HL-60 (cell line): ENCODE data around the gene DNAJC30.
"Not testable (repeated sequence)": the region's sequence is repeated elsewhere in the genome, so short reads cannot be mapped to it uniquely, and the experiment has no call there.

Experiments
- DNase-seq, 2 experiments: peaks; one replicate each; pipeline ENCODE4 v3.0.0-alpha.2; 2010 to 2020; ENCODE audit warnings: low read depth in 1 of 2, low spot score in 1 of 2
- H3K27ac ChIP-seq: fragments of 250-450 bp; sonication (Bioruptor Pico); replicated peaks from 2 replicates; pipeline ENCODE4 v1.5.1; 2020; ENCODE audit warnings: mild to moderate bottlenecking, moderate library complexity
- H3K27me3 ChIP-seq: fragments of 250-450 bp; sonication (Bioruptor Pico); 2 replicates; pipeline ENCODE4 v1.5.1; 2021; ENCODE audit warnings: mild to moderate bottlenecking, moderate library complexity; ENCODE audit not compliant: insufficient read depth, poor library complexity, severe bottlenecking
- H3K4me3 ChIP-seq: replicated peaks from 2 replicates; pipeline ENCODE4 v1.5.1; 2011; ENCODE audit warnings: mild to moderate bottlenecking, control low read depth, low read length; ENCODE audit not compliant: insufficient read depth
- GABPA ChIP-seq: IDR thresholded peaks from 2 replicates; pipeline ENCODE4 v1.6.1; 2012; ENCODE audit warnings: low read depth
- POLR2AphosphoS5 ChIP-seq: IDR thresholded peaks from 2 replicates; pipeline ENCODE4 v1.6.1; 2012; ENCODE audit warnings: low read depth
- SPI1 ChIP-seq: IDR thresholded peaks from 2 replicates; pipeline ENCODE4 v1.6.1; 2012; ENCODE audit warnings: low read depth, mild to moderate bottlenecking, borderline replicate concordance
- TF ChIP-seq, protein P1 (sequence below): IDR thresholded peaks from one replicate; pipeline ENCODE4 v1.5.1; 2011; ENCODE audit warnings: low read length, control low read depth, inconsistent platforms; ENCODE audit not compliant: insufficient read depth
- TF ChIP-seq, protein P2 (sequence below): IDR thresholded peaks from 2 replicates; pipeline ENCODE4 v1.6.1; 2012; ENCODE audit warnings: low read depth; ENCODE audit not compliant: insufficient replicate concordance

DNAJC30 gene

DNA sequence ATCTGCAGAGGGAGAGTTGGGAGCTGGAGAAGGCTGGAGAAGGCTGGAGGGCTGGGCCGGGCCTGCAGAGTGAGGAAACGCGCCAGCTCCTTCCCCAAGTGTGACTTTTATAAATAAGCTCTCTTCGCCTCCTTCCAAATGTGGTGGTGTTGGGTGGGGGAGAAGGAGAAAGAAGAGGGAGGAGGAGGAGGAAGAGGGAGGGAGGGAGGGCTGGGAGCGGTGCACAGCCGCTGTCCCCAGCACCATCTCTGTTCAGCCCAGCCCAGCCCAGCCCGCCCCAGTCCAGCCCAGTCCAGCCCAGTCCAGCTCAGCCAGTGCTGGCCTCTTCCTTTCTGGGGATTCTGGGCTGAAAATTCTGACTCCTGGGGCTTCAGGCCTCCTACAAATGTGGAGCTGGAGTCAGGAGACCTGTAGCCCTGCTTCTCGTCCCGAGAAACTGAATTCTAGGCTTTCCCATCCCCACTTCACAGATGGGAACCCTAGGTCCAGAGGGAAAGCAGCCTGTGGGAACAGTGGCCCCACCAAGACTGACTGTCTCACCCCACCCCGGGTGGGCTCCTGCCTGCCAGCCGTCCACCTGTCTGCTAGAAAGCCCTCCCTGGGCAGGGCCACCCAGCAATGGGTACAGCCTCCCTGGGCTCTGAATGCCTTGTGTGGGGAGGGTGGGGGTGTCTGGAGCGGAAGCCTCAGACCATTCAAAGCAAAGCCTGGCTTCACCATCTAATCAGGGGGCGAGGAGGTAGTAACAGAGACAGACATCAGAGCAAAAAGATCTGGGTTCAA, 34.0 kb upstream of the DNAJC30 start:
- TF ChIP-seq POLR2AphosphoS5 = no peak
- TF ChIP-seq SPI1 = no peak
- TF ChIP-seq, protein P1, sequence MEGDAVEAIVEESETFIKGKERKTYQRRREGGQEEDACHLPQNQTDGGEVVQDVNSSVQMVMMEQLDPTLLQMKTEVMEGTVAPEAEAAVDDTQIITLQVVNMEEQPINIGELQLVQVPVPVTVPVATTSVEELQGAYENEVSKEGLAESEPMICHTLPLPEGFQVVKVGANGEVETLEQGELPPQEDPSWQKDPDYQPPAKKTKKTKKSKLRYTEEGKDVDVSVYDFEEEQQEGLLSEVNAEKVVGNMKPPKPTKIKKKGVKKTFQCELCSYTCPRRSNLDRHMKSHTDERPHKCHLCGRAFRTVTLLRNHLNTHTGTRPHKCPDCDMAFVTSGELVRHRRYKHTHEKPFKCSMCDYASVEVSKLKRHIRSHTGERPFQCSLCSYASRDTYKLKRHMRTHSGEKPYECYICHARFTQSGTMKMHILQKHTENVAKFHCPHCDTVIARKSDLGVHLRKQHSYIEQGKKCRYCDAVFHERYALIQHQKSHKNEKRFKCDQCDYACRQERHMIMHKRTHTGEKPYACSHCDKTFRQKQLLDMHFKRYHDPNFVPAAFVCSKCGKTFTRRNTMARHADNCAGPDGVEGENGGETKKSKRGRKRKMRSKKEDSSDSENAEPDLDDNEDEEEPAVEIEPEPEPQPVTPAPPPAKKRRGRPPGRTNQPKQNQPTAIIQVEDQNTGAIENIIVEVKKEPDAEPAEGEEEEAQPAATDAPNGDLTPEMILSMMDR = no peak
- TF ChIP-seq, protein P2, sequence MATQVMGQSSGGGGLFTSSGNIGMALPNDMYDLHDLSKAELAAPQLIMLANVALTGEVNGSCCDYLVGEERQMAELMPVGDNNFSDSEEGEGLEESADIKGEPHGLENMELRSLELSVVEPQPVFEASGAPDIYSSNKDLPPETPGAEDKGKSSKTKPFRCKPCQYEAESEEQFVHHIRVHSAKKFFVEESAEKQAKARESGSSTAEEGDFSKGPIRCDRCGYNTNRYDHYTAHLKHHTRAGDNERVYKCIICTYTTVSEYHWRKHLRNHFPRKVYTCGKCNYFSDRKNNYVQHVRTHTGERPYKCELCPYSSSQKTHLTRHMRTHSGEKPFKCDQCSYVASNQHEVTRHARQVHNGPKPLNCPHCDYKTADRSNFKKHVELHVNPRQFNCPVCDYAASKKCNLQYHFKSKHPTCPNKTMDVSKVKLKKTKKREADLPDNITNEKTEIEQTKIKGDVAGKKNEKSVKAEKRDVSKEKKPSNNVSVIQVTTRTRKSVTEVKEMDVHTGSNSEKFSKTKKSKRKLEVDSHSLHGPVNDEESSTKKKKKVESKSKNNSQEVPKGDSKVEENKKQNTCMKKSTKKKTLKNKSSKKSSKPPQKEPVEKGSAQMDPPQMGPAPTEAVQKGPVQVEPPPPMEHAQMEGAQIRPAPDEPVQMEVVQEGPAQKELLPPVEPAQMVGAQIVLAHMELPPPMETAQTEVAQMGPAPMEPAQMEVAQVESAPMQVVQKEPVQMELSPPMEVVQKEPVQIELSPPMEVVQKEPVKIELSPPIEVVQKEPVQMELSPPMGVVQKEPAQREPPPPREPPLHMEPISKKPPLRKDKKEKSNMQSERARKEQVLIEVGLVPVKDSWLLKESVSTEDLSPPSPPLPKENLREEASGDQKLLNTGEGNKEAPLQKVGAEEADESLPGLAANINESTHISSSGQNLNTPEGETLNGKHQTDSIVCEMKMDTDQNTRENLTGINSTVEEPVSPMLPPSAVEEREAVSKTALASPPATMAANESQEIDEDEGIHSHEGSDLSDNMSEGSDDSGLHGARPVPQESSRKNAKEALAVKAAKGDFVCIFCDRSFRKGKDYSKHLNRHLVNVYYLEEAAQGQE = no peak
- no peak for TF ChIP-seq GABPA
- Histone ChIP-seq H3K4me3 (no peak overlapping the region), H3K27ac (no peak overlapping the region; the same call in 1 of the 2 replicates), H3K27me3 (peaks cover 2% of the 10 kb centered on the region)
- DNase-seq = no peak

DNA sequence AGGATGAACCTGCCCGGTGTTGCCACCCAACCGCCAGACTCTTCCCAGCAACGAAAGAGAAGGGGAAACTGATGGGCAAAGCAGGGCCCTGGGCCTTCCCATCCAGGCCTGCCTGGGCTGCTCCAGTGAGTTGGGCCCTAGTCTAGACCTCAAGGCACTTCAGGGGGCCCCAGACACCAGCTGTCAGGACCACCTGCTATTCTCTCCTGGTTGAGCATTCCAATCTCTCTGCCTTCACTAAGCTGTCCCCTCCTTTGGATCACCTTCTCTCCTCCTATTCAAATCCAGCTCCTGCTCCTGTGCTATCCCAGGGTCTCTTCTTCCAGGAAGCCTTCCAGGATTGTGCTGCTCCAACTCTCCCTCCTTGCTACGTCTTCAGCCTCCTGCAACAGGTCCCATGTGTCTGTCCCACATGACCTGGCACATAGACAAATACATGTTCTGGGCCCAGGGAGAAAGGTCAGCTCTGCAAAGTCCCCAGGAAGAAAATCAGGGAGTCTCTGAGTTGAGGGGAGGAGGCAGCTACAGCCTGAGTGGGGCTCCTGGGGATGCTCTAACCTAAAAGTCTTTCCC, 33.2 kb upstream of the DNAJC30 start:
- Histone ChIP-seq H3K27ac (no peak overlapping the region), H3K27me3 (peaks cover 2% of the 10 kb centered on the region), H3K4me3 (no peak overlapping the region)
- TF ChIP-seq POLR2AphosphoS5 = no peak
- TF ChIP-seq, protein P2 = no peak
- TF ChIP-seq, protein P1 = no peak
- TF ChIP-seq GABPA = no peak
- TF ChIP-seq SPI1 = no peak
- no peak for DNase-seq

DNA sequence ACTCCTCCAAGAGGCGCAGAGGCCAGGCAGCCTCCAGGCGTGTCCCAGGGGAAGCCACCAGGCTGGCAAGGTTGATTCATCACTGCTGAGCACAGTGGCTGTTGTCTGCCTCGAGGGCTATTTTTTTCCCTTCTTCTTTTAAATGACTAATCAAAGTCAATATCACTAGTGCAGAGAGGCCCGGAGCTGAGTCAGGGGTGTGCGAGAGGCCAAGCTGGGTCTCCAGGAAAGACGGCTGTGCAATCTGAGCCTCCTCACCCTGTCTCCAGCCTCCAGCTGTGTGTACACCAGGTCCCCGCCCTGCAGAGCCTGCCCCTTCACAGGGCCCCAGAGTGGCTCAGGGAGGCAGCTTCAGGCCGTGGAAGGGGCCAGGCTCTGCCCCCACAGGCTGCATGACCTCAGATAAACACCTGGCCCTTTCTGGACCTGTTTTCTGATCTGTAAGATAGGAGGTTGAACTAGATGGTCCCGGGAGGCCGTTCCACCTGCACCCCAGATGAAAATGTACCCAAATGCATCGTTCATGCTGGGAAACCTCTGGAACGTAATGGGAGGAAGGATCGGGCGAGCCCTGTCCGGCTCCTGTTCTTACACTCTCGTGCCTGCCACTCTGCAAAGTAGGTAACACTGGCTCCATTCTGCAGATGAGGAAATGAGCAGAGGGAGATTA, 32.5 kb upstream of the DNAJC30 start:
- peak; percentile 67 to 74 for DNase-seq
- TF ChIP-seq POLR2AphosphoS5 (peak; percentile 50; the same call in 1 of the 2 replicates), SPI1 (no peak), GABPA (no peak)
- TF ChIP-seq, protein P1 = no peak
- TF ChIP-seq, protein P2 = no peak
- H3K27me3 ChIP-seq = peaks cover 2% of the 10 kb centered on the region
- H3K27ac ChIP-seq = no peak overlapping the region
- no peak overlapping the region for H3K4me3 ChIP-seq

DNA sequence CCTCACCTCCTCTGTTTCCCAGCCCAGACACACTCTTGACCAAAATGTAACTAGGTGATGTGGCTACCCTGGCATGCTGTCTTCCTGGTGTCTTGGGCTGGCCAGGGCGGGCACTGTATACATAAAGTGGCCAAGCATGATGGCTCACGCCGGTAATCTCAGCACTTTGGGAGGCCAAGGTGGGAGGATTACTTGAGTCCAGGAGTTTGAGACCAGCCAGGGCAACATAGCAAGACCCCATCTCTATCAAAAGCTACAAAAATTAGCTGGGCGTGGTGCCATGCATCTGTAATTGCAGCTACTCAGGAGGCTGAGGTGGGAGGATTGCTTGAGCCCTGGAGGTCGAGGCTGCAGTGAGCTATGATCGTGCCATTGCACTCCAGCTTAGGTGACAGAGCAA, 30.1 kb upstream of the DNAJC30 start:
- H3K4me3 ChIP-seq, DNase-seq, H3K27me3 ChIP-seq, H3K27ac ChIP-seq: not testable (repeated sequence)
